ENCODE measurements around the gene ATP6V0A1. TPM values are rescaled to one million over a fixed set of nuclear protein-coding genes. Genes with fewer than 3 reads are reported as not detected.
A peak's percentile ranks its signal among the peaks of the same experiment; 100 is the strongest.
"Not testable (repeated sequence)": the region's sequence is repeated elsewhere in the genome, so short reads cannot be mapped to it uniquely, and the experiment has no call there.

Gene ATP6V0A1
- total RNA-seq, 1 experiment from 2014 or later = 15.9 TPM

DNA sequence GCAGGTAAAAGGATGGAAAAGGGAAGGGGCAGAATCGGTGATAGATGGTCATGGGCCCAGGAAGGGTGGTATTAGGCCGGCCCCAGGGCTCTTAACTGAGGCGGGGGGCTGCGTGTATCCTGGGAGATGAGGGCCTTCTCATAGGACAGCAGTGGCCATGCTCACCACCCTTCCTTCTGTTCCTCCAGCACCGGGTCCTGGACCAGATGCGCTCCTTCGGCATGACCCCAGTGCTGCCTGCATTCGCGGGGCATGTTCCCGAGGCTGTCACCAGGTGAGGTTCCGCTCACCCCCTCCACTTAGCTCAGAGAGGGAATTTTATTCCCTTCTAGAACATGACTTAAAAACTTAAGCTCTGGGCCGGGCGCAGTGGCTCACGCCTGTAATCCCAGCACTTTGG is 79.8 kb downstream of the ATP6V0A1 start:
- Histone ChIP-seq H3K36me3 (peaks cover 47% of the 10 kb centered on the region), H3K9me3 (no peaks in the 10 kb centered on the region), H3K27me3 (no peaks in the 10 kb centered on the region), H3K4me3 (no peak overlapping the region)
- DNase-seq = no peak

- peaks cover 54% of the 10 kb centered on the region for H3K36me3 ChIP-seq
- not testable (repeated sequence) for H3K4me3 ChIP-seq, H3K27me3 ChIP-seq, DNase-seq, H3K9me3 ChIP-seq
Measured at GRCh38 chr17:42540558-42540957, 81.9 kb downstream of the ATP6V0A1 start.

DNA sequence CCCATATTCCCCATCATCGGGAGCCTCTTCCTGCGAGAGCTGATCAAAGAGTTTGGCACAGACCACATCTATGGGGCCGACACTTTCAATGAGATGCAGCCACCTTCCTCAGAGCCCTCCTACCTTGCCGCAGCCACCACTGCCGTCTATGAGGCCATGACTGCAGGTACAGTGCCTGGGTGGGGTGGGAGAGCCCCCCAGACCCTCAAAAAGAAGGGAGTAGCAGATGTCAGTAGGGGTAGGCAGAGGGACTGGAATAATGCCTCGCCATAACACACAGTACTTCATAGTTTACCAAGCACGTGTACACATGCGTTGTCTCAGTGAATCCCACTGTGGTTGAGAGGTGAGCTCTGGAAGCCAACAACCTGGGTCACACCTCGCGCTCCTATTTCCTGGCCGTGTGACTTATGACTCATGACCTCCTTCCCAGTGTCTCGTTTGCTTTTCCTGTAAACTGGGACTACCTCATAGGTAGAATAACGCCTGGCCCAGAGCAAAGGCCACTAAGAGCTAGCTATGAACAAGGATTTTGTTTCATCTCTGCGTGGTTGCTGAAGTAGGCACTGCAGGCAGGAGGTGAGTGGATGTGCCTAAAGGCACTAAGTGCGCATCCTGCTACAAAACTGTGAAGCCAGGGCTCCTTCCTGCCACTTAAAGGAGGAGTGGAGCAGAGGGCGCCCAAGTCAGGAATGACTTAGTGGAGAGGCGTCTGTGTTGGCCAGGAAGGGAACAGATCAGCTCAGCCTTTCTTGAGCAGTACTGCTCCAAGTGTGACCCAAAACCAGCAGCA is 82.6 kb downstream of the ATP6V0A1 start:
- no peak for DNase-seq
- Histone ChIP-seq H3K36me3 (peaks cover 54% of the 10 kb centered on the region), H3K4me3 (no peak overlapping the region), H3K27me3 (no peaks in the 10 kb centered on the region), H3K9me3 (no peaks in the 10 kb centered on the region)

DNA sequence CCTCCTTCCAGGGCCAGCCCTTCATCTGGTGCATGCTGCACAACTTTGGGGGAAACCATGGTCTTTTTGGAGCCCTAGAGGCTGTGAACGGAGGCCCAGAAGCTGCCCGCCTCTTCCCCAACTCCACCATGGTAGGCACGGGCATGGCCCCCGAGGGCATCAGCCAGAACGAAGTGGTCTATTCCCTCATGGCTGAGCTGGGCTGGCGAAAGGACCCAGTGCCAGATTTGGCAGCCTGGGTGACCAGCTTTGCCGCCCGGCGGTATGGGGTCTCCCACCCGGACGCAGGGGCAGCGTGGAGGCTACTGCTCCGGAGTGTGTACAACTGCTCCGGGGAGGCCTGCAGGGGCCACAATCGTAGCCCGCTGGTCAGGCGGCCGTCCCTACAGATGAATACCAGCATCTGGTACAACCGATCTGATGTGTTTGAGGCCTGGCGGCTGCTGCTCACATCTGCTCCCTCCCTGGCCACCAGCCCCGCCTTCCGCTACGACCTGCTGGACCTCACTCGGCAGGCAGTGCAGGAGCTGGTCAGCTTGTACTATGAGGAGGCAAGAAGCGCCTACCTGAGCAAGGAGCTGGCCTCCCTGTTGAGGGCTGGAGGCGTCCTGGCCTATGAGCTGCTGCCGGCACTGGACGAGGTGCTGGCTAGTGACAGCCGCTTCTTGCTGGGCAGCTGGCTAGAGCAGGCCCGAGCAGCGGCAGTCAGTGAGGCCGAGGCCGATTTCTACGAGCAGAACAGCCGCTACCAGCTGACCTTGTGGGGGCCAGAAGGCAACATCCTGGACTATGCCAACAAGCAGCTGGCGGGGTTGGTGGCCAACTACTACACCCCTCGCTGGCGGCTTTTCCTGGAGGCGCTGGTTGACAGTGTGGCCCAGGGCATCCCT is 84.8 kb downstream of the ATP6V0A1 start:
- no peaks in the 10 kb centered on the region for H3K27me3 ChIP-seq
- peaks cover 44% of the 10 kb centered on the region for H3K36me3 ChIP-seq
- no peaks in the 10 kb centered on the region for H3K9me3 ChIP-seq
- H3K4me3 ChIP-seq = no peak overlapping the region
- DNase-seq = no peak

DNA sequence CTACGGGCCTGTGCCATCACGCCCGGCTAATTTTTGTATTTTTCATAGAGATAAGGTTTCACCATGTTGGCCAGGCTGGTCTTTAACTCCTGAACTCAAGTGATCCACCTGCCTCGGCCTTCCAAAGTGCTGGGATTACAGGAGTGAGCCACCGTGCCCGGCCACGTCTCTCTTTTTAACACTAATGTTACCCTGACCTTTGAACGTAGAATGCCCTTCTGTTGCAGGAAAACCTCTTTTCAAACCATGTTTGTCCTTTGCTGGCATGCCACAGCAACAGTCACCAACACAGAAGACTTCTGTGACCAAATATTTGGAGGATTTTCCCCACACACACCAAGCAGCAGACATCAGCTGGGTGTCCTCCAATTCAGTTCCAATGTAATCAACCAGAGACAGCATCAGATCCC is 86.2 kb downstream of the ATP6V0A1 start:
- Histone ChIP-seq H3K9me3 (no peaks in the 10 kb centered on the region), H3K36me3 (peaks cover 30% of the 10 kb centered on the region), H3K27me3 (no peaks in the 10 kb centered on the region), H3K4me3 (no peak overlapping the region)
- DNase-seq = no peak

- H3K4me3 ChIP-seq, H3K9me3 ChIP-seq, DNase-seq, H3K27me3 ChIP-seq: not testable (repeated sequence)
- peaks cover 27% of the 10 kb centered on the region for H3K36me3 ChIP-seq
Measured at GRCh38 chr17:42545755-42546505, 87.3 kb downstream of the ATP6V0A1 start.

DNA sequence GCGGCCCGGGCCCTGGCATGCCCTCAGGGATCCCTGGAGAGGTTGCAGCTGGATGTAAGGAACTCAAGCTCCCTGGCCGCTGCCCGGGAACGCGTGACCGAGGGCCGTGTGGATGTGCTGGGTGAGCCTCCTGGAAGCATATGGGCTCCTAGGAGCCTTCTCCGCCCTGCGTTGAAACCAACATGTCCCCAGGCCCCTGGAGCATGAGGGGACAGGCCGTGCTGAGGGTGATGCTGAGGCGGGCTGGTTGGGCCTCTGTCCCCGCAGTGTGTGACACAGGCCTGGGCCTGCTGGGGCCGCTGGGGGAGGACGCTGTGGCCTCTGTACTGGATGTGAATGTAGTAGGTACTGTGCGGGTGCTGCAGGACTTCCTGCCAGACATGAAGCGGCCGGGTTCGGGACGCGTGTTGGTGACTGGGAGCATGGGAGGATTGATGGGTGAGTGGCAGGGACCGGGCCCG is 88.4 kb downstream of the ATP6V0A1 start:
- H3K9me3 ChIP-seq = no peaks in the 10 kb centered on the region
- peaks cover 19% of the 10 kb centered on the region for H3K36me3 ChIP-seq
- no peak for DNase-seq
- H3K4me3 ChIP-seq = no peak overlapping the region
- no peaks in the 10 kb centered on the region for H3K27me3 ChIP-seq

GRCh38 chr17:42547698-42548069 is 89.0 kb downstream of the ATP6V0A1 start:
- no peaks in the 10 kb centered on the region for H3K9me3 ChIP-seq
- no peak for DNase-seq
- no peaks in the 10 kb centered on the region for H3K27me3 ChIP-seq
- peaks cover 14% of the 10 kb centered on the region for H3K36me3 ChIP-seq
- H3K4me3 ChIP-seq = no peak overlapping the region

- no peaks in the 10 kb centered on the region for H3K27me3 ChIP-seq
- no peaks in the 10 kb centered on the region for H3K9me3 ChIP-seq
- no peak overlapping the region for H3K4me3 ChIP-seq
- peaks cover 9% of the 10 kb centered on the region for H3K36me3 ChIP-seq
- DNase-seq = no peak
Measured at GRCh38 chr17:42548070-42548837, 89.6 kb downstream of the ATP6V0A1 start.

- Histone ChIP-seq H3K36me3 (peaks cover 3% of the 10 kb centered on the region), H3K27me3 (no peaks in the 10 kb centered on the region), H3K9me3 (no peaks in the 10 kb centered on the region), H3K4me3 (no peak overlapping the region)
- DNase-seq = no peak
Measured at GRCh38 chr17:42548993-42549755, 90.5 kb downstream of the ATP6V0A1 start.

- H3K36me3 ChIP-seq, DNase-seq: not testable (repeated sequence)
- peak within 1 kb of the TSS; percentile 76 for H3K4me3 ChIP-seq
Measured at GRCh38 chr17:42552736-42553135, 94.1 kb downstream of the ATP6V0A1 start, which contains the start of gene HSD17B1. Gene HSD17B1 (plus strand): TSS chr17:42552923. CDS start chr17:42552934, 11 bp downstream.

DNA sequence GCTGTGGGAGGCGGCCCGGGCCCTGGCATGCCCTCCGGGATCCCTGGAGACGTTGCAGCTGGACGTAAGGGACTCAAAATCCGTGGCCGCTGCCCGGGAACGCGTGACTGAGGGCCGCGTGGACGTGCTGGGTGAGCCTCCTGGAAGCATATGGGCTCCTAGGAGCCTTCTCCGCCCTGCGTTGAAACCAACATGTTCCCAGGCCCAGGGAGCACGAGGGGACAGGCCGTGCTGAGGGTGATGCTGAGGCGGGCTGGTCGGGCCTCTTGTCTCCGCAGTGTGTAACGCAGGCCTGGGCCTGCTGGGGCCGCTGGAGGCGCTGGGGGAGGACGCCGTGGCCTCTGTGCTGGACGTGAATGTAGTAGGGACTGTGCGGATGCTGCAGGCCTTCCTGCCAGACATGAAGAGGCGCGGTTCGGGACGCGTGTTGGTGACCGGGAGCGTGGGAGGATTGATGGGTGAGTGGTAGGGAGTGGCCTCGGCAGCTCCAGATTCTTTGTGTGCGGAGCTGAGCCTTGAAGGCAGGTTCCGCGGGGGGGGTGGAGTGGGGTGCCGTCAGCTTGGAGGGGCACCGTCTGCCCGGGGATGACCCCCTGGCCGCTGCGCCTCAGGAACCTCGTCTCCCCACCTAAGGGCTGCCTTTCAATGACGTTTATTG is 94.6 kb downstream of the ATP6V0A1 start:
- Histone ChIP-seq H3K4me3 (no peak overlapping the region), H3K36me3 (no peaks in the 10 kb centered on the region), H3K27me3 (no peaks in the 10 kb centered on the region), H3K9me3 (no peaks in the 10 kb centered on the region)
- DNase-seq = no peak

More at GRCh38 chr17:42552736-42553135, 94.1 kb downstream of the ATP6V0A1 start, which contains the start of gene HSD17B1:
- H3K27me3 ChIP-seq, H3K9me3 ChIP-seq: not testable (repeated sequence)

GRCh38 chr17:42553866-42554249 is 95.2 kb downstream of the ATP6V0A1 start:
- Histone ChIP-seq H3K9me3 (no peaks in the 10 kb centered on the region), H3K4me3 (peak overlapping the region; percentile 76), H3K36me3 (no peaks in the 10 kb centered on the region), H3K27me3 (no peaks in the 10 kb centered on the region)
- DNase-seq = peak; percentile 30

GRCh38 chr17:42554250-42555121 is 95.8 kb downstream of the ATP6V0A1 start:
- H3K27me3 ChIP-seq = no peaks in the 10 kb centered on the region
- peak; percentile 92 for DNase-seq
- H3K36me3 ChIP-seq = no peaks in the 10 kb centered on the region
- H3K9me3 ChIP-seq = no peaks in the 10 kb centered on the region
- H3K4me3 ChIP-seq = peak overlapping the region; percentile 76

Measured in MG63 (cell line).